GM19025 (cell line): Measurements from ENCODE around the gene ZBTB20.
A peak's percentile ranks its signal among the peaks of the same experiment; 100 is the strongest.

Experiments
- ATAC-seq: cut with Tn5 transposase; IDR thresholded peaks from one replicate; pipeline ENCODE4 v1.9.1; 2021; ENCODE audit warnings: mild to moderate bottlenecking, low read depth, moderate library complexity; ENCODE audit not compliant: unreplicated experiment

ZBTB20 gene

DNA sequence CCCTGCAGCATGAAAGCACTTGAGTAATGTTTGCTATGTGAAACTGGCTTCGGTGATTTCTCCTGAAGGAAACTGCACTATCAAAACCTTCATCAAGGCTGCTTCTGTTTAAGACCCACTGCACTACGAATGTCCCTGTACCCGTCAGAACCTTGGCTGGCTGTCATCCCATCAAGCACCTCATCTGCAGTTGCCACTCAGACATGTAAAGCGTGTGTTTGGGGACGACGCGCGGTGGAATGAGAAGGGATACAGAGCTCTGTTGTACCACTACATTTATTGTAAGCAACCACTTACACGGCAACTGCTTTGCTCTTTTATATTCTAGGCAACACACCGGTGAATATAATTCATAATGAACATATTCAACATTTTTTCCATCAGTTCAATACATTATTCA is 705.7 kb downstream of the ZBTB20 start:
- ATAC-seq, result no peak

- no peak for ATAC-seq
Observed at GRCh38 chr3:114440700-114441099, 706.4 kb downstream of the ZBTB20 start.

DNA sequence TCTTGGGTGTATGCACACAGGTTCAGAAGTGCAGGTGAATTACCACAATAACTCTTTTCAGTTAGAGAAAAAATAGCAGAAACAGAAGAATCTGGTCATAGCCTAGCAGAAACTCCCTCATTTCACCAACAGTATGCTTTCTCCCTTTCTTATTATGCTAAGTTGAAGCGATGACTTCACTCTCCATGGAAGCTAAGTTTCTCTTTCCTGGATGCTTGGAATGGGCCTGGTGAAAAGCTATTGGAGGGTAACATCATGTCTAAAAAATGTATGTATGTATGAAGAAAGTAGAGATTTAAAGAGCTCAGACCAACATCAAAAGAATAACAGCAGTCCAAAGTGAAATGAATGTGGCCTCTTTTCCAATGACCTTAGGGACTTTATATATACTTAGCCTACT is 707.8 kb downstream of the ZBTB20 start:
- no peak for ATAC-seq

- no peak for ATAC-seq
Observed at GRCh38 chr3:114437897-114438296, 709.2 kb downstream of the ZBTB20 start.

DNA sequence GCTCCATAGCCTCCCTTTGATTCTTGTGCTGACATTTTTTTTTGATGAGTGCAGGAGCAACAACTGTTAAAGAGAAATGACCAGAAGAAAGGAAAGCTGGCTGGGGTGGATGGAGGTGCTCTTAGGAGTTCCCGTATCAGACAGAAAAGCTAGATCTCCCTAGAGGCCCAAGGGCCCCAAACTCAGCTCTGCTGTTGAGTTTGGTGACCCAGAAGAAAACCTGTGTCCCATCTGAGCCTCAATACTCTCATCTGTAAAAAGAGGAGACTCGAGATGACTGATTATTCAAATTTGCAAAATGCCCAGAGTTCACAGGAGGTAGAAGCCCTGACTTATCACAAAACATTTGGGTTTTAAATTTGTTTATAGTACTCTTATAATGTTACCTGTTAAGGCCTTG is 710.9 kb downstream of the ZBTB20 start:
- ATAC-seq, result peak; percentile 42

DNA sequence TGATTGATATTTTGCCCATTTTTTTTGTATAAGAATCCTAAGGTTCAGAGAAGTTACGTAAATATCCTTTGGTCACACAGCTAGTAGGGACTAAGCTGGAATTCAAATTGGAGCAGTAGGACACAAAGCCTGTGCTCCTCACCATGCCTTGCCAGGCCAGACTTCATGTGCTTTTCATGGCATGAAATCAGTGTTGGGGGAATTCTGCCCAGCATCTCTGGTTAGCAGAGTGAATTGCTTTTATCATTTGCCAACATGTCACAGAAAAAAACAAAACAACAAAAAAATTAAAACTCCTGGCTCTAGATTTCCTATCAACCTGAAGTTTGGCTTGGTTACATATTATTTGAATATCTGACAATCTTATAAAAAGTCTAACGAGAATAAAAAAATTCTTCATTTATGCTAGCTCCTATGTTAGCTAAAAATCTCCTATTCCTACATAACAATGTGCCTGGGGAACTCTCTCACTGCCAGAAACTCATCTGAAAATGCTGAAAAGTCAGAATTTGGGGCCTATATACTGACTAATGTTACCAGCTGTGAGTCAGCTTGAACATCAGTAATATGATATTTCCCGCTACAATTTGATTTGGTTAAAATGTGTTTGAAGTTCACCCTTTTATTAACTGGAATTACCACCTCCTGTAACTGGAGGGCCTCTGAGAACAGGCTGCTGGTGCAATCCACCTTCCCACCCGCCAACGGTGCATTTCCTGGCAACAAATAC is 711.5 kb downstream of the ZBTB20 start:
- ATAC-seq, result no peak

DNA sequence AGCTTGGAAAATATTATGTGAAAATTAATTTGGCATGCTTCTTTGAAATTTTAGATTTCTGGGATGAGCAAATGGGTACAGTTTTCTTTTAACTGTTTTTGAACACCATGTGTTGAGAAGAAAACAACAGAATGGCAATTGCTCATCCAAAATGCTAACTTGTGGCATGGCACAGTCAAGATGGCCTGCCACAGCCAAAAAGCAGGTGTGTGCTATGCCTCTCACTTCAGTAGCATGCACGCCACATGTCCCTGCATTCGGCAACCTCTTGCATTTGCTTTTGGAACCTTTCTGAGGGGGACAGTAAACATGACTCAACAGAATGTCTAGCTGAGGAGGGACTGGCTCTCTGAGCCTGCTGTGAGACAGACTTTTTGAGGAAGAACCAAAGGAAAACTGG is 714.8 kb downstream of the ZBTB20 start:
- no peak for ATAC-seq

DNA sequence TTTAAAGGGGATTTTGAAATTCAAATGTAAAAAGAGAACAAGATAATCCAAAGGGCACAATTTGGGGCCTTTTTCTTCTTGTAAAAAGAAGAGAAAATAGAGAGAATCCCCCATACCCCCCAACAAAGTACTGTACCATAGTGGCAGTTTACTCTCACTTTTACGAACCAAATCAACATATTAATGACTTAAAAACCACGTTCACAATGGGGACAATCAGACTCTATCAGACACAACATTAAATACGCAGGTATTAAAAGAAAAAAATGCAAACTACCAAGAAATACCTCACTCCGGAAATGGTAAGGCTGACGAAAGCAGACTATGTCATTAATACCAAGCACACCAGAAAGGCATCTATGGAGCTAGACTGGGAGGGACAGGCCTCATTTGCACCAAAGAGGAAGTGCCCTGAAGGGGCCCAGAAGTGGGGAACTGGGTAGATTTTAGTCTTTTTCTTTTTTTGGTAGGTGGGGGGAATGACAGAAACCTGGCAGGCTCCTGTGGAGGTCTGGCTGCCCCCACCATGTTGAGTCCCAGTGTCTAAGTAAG is 719.0 kb downstream of the ZBTB20 start:
- peak; percentile 86 for ATAC-seq

- no peak for ATAC-seq
Observed at GRCh38 chr3:114427285-114428043, 719.6 kb downstream of the ZBTB20 start.

DNA sequence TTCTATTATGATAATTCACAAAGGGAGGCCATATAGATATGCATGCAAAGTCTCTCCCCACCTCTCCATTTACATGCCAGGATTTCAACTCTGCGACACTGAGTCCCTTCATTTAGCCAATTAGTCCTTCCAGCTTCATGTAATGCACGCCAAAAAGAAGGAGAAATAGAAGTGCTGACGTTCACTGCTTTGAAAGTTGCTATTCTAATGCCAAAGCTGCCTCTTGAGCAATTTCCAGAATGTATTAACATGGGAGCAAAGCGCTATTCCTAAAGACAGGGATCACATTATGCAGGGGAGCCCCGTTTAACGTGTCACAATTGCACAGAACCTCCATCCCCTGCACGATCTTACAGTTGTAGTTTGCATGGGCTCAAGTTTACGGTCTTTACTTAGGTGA is 722.8 kb downstream of the ZBTB20 start:
- no peak for ATAC-seq

GRCh38 chr3:114421204-114421603 is 725.9 kb downstream of the ZBTB20 start:
- ATAC-seq, result no peak

GRCh38 chr3:114420072-114420471 is 727.0 kb downstream of the ZBTB20 start:
- ATAC-seq, result no peak

GRCh38 chr3:114418724-114419543 is 728.2 kb downstream of the ZBTB20 start:
- ATAC-seq, result peak; percentile 50

- peak; percentile 78 for ATAC-seq
Observed at GRCh38 chr3:114418107-114418506, 729.0 kb downstream of the ZBTB20 start.

GRCh38 chr3:114417675-114418074 is 729.4 kb downstream of the ZBTB20 start:
- no peak for ATAC-seq

- ATAC-seq, result no peak
Observed at GRCh38 chr3:114417265-114417664, 729.8 kb downstream of the ZBTB20 start.

GRCh38 chr3:114411811-114412803 is 735.0 kb downstream of the ZBTB20 start:
- no peak for ATAC-seq

DNA sequence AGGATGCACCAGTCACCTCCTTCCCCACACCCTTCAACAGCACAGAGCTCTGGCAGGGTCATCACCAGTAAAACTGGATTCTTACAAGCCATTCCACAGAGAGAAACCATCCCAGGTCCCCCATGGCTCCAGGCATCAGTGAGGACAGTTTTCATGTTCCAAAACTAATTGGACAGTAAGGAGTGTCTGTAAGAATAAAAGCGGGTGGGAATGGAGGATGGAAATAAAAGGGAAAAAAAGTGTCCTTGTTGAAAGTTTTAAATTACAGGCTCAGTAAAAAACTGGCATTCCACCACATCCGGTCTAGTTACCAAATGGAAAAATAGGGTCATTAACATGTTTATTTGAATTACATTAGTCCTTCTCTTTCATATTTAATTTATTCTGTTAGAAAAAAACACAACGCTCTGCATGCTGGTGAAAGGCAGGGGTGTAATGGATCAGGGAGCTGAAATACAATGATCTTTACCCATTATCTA is 735.9 kb downstream of the ZBTB20 start:
- ATAC-seq, result no peak
